HG02852 (cell line): ENCODE data around the gene SULF2.
"Not testable (repeated sequence)": the region's sequence is repeated elsewhere in the genome, so short reads cannot be mapped to it uniquely, and the experiment has no call there.

Experiments
- ATAC-seq: cut with Tn5 transposase; IDR thresholded peaks from one replicate; pipeline ENCODE4 v1.9.1; 2021; ENCODE audit warnings: mild to moderate bottlenecking, moderate library complexity; ENCODE audit not compliant: unreplicated experiment

The SULF2 gene

DNA sequence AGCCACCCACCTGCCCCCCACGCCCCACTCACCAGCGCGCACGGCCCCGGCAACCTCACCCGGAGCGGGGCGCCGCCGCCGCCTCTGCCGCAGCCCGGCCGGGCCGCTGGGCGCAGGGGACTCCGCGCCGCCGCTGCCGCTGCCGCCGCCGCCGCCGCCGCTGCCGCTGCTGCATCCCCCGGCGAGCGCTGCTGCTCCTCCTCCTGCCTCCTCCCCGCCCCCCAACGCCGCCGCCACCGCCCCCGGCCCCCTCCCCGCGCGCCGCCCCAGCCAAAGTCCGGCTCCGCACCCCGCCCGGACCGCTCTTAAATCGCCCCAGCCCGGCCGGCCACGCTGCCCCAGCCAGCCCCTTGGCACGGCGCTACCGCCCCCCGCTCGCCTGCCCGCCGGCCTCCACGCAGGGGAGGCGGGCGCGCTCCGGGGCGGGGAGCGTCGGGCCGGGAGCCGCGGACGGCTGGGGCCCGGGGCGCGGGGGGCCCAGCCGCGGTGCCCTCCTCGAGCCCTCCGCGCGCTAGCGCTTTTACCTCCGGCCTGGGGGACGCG lies at the start of gene SULF2:
Gene SULF2, minus strand, starts transcription at position 171 of the 543 bp plus-strand sequence. CDS start 28,118 bp downstream, outside the sequence.
- no peak for ATAC-seq

DNA sequence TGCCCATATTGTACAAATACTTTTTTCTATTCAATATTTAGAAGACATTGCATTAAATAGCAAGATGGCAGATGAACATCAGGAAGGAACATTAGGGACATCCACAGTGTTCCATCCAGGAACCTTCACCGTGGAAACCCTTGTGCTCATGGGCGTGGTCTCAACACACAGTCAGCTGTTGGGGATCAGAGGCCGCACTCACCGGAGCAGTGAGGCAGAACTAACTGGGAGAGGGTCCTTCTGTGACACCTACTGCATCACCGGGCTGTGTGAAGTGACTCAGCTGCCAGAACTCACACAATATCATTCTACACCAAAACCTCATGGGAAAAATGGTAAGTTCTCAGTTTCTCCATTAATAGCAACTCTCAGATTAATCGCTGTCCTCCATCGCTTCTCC lies 46.4 kb upstream of the SULF2 start:
- ATAC-seq, result not testable (repeated sequence)

DNA sequence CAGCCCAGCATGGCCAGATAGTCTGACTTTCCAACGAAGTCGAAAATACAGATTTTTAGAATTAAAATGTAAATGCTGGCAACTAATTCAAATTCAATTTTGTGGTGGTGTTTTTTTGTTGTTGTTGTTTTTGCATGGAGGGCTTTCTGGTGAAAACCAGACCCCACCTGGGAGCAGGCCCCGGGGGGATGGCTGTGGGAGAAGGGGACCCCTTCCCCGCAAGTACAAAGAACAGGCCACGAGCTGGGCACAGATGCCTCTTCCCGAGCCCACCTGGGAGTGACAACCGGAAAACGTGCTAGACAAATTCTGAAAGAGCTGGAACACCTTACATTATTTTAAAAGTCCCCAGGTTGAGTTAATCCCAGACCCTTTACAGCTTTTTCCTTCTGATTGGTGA lies 41.4 kb upstream of the SULF2 start:
- not testable (repeated sequence) for ATAC-seq

DNA sequence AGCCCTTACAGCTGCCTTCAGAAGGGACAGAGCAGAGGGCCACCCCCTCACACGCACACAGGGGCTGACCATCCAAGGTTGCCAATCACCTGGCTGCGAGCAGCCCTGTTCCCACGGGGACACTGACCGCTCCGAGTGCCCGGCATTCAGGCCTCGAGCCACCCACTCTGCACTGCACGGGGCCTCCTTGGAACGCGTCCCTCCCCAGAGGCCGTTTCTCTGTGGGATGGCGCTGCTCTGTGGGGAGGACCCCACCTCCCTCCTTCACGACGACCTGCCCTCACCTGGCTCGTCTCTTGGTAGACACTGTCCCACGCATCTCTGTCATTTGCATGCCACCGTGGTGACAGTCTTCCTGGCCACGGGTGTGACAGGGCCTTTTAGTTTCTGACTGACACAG lies 40.7 kb upstream of the SULF2 start:
- ATAC-seq, result not testable (repeated sequence)

DNA sequence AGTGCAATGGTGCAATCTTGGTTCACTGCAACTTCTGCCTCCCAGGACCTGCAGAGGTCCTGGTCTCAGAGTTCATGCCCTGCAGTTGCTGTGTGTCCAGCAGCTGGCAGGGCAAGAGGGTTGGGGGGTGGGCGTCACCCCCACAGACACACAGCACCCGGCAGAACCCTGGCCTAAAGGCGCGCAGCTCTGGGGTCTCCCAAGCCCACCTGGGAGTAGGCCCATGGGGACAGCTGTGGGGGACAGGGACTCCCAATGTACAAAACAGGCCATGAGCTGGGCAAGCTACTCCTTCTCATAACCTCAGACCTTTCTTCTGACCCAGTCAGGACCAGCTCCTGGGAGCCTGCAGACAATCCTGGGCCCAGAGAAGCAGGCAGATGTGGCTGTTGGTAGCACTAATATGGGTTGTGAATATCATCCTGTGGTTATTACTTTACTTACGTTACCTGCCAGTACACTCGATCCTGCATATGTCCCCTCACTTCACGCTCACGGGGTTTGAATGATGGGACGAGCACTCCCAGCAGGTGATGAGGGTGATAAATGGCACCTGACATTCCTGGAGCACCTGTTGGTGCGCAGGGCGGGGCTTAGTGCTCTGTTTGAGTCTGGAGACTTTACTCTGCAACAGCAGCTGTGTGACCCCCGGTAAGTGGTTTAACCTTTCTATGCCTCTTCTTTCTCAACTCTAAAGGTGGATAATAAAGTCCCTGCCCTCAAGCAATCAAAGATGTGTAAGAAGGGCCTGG lies 39.9 kb upstream of the SULF2 start:
- no peak for ATAC-seq

DNA sequence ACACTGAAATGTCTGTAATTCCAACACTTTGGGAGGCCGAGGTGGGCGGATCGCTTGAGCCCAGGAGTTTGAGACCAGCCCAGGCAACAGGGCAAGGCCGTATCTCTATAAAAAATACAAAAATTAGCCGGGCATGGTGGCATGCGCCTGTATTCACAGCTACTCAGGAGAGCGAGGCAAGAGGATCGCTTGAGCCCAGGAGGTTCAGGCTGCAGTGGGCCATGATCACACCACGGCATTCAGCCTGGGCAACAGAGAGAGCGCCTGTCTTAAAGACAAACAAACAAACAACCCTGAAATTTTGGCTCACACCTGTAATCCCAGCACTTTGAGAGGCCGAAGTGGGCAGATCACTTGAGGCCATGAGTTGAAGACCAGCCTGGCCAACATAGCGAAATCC lies 38.7 kb upstream of the SULF2 start:
- ATAC-seq, result not testable (repeated sequence)

DNA sequence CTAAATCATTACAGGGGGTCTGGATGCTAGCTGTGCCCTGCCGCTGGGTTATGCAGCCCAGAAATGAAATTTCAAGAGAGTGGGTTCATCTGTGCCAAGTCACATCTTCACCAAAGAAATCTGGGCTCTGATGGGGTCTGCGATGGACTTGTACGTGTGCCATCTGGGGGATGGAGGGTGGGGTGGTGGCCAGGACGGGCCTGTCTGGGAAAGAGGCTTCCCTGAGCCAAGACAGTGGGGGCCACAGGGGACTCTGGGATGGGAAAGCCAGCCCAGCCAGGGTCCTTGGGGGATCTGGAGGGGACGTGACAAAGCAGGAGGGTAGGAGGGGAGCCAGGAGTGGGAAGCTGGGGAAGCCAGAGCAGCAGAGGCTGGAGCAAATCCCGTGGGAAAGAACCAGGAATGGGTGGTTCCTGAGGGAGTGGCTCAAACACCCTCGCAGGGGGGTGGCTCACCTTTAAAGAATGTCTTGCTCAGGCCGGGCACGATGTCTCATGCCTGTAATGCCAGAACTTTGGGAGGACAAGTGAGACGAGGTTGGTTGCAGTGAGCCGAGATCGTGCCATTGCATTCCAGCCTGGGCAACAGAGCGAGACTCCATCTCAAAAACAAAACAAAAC lies 36.3 kb upstream of the SULF2 start:
- no peak for ATAC-seq

DNA sequence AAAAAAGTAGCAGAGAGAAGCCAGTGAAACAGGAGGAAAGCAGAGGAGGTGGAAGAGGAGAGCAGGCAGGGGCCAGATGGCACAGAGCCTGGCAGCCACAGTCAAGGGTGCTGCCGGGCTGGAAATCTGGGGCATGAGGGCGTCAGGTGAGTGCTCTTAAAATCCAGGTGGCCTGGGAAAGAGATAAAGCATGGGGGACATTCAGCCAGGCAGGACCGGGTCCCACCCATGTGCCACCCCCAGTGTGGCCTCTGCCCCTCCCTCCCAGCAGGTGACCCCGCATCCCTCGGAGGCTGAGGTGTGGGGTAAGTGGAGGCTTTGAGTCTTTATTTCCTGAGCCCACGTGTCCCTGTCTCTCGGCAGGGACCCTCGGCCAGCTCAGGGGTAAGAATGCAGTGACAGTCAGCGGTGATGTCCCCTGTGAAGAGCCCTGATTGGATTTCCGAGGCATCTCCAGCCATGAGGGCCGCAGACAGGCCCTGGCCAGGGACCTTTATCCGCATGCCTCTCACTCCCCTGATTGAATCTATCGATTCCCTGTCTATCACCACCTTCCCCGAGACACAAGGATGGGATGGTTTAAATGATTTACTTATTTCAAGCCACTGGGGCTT lies 33.8 kb upstream of the SULF2 start:
- ATAC-seq, result no peak

DNA sequence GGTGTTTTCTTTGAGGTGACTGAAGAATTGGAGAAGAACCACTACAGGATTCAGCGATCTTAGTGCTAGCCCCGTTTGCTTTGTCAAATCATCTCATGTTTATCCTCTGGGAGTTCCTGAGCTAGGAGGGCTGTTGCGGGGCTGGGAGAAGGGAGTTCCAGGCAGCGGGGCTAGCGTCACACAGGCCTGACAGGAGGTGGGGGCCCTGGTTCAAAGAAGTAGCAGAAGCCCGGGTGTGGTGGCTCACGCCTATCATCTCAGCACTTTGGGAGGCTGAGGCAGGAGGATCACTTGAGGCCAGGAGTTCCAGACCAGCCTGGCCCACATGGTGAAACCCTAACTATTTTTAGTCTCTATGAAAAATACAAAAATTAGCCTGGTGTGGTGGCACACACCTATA lies 33.2 kb upstream of the SULF2 start:
- ATAC-seq, result no peak

DNA sequence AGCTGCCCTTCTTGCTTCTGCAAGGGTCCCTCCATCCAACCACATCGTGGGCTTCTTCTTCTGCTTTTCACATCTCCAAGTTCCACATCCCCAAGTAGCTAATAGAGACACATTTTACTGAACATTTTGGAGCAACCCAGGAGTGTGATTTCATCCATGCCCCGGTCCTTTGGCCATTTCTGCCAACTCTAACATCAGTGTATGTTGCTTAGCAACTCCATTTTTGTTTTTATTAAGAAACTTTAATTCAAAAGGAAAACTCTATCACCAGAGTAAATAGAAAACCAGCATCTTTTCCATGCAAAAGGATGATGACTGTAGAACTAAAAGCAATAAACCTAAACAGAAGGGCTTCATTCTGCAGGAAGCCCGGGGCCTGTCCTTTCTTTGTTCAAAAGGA lies 32.7 kb upstream of the SULF2 start:
- ATAC-seq, result no peak

DNA sequence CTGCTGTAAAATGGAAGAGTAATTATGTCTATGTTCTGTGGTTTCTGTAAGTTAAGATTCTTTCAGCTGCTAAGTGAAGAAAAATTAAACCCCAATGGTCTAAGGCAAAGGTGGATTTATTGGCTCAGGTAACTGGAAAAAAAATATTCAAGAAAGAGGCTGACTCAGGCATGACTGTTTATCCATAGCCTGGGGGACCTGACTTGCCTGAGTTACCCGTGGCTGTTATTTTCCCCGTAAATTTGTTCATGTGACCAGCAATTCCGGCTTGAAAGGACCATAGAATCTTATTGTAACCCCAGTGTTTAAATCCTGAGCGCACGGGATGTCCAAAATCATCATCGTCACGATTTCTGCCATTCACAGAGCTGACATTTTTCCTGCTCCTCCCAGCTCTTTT lies 32.3 kb upstream of the SULF2 start:
- no peak for ATAC-seq

DNA sequence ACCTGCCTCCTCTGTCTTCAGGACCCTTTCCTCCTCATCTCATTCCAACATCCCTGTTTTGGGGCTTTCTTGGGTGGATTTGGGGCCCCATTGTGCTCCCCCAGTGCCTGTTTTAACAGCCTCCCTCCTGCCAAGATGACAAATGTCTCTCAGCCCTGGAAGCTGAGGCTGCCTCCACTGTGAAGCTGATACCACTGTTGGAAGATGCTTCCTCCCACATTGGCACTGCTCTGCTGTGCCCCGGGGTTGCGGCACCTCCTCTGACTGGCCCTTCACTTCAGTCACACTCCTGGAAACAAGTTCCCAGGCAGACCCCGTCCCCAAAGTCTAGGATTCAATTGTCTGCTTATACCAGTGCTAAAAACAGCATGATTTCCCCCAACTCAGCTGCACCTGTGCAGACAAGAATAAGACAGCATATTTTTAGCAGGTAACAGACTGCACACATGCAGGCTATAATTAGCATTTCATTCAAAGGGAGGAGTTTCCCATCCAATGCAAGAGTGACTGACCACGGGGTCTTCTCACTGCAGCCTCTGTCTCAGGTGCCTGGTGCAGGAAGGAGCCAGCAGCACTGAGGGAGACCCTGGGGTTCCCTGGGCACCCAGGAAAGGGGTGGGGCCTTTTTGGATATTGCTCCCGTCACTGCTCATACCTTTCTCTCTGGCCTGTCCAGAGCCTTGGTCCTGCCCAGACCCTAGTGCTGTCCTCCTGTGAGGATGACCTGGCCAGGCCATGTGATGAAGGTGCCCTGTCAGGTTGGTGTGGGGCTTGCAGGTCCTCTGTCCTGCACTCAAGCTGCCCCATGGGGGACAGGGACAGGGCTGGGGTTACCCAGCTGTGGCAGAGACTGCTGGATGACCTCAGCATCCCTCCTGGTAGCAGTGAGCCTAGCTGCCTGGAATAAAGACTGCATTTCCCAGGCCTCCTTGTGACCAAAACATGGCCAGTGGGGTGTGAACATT lies 31.5 kb upstream of the SULF2 start:
- no peak for ATAC-seq

DNA sequence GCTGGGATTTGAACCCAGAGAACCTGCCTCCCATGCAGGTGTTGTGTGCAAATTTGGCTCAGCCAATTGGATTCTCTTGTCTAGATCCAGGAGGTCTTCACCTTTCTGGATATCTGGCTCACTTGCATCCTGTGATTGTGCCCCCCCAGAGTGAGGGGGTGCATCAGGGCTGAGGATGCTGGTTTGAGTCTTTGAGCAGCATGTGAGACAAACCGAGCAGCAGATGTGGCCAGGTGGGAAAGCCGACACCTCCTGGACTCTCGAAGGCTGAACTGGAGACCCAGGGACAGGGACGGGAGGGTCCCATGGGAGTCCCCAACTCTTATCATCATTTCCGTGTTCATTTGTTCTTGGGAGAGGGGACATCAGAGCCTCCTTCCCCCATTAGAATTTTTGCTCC lies 30.6 kb upstream of the SULF2 start:
- no peak for ATAC-seq

DNA sequence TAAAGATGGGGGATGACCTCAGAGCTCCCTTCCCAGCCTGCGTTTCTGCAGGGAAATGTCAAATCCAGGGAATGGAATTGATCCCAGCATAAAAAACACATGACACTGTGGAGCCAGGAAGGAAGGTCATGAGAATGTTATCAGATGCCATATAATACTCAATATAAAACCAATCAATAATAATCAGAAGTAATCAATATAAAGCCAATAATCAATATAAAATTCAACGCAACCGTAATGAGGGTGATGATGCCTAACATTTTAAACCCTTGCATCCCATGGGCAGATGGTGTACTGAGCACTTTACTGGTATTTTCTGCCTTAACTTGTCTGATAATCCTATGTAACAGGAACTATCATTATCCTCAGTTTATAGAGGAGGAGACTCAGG lies 30.1 kb upstream of the SULF2 start:
- no peak for ATAC-seq

DNA sequence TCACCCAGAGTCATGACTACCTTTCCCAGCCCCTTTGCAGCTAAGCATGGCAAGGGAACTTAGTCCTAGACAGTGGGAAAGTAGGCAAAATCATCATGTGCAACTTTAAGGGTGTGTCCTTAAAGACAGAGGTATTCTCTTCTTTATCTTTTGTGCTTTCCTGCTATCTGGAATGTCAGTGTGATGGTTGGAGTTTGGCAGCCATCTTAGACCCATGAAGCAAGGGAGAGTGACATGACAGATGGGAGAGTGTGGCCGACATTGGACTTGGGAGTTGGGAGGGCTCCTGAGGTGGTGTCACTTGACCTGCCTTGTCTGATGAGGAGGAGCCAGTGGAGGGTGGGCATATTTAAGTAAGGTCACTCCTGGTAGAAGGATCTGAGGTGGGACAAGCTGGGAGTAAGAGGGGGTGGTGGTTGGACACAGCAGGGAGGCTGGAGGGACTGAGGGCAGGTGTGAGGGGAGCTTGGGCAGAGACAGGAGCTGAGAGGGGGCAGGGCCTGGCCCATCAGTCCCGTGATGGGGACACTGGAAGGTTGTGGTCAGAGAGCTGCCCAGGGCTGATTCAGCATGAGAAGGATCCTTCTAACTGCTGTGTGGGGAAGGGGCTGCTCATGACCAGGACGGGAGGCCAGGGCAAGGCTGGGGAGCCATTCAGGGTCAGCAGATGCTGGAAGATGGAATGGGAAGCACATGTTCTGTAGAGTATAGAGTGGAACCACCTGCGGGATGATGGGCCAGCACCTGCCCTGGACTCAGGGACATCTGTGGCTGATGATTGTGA lies 29.5 kb upstream of the SULF2 start:
- ATAC-seq, result no peak

DNA sequence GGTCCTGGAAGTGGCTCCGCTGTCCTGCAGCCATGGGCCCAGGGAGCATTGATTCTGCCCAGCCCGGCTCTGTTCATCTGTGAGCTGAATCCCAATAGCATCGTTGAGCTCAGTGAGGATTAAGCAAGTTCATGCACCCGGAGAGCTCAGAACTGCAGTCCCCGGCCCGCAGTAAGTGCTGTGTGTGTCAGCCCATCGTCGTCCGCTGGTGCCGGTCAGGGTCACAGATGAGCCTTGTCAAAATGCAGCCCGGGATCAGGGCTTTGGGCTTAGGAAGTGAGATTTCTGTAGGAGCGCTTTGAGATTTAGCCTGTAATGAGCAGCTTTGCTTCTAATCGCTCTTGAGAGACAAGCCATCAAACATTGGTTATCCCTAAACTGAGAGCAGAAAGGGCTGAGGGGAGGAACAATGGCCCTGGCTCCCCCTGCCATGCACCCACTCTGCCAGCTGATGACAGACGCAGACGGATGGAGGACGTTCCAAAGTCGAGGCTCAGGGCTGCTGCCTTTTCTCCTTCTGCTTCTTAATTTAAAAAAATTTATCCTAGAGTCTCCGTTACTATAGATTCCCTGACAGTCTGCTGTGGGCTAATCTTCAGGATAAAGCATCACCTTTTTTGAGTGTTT lies 25.6 kb upstream of the SULF2 start:
- no peak for ATAC-seq

DNA sequence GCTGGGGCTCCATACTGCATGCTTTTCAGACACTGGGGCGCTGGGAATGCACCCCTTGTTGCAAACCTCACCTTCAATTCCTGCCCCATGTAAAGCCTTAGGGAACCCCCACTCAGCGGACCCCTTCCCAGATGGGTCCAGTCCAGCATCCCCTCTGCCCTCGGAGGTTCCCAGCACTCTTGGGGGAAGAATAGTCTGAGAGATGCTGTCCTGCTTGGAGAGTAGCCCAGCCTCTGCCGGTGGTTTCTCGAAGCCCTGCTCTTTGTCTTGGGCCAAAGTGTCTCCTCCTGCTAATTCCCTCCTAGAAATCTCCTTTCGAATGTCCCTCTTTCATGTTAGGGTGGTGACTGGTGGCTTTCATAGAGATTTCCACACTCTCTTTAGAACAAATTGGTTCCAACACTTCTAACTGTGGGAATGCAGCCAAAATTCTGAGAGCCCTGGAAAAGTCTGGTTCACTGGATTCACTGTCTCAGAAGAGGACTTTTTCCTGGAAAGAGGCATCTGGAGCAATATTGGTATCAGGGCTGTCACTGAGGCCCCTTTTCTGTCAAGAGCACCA lies 24.9 kb upstream of the SULF2 start:
- ATAC-seq, result no peak

DNA sequence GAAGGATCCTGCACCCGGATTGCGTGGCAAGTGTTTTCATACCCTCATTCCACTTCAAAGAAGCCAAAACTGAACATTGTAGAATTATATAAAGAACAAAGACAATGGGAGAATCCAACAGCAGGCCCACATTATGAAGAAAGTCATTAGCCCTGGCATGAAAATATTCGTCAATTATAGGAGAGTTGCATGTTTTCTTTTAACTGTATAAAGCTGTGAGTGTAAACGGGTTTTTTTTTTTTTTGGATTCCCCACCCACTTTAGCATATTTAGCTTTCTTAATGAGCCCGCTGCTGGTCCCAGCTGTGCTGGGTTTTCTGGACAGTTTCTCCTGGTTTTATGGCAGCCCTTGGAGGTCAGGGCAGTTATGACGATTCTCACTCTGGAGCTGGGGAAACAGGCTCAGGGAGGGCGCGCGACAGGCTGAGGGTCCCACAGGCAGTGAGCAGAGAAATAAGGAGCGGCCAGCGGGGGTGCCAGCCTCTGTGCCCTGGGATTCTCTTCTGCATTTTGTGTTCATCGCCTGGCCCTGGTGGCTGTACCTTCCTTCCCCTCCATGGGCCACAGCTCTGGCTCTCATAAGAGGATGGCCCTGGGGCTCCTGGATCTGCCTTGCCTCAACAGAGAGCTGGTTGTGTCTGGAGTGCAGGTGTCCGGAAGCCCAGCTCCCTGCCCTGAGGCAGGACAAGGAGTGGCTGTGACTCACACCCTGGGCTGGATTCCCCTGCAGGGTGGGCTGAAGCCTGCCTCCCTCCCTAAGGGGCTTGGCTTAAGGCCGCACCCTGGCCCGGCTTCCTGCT lies 24.1 kb upstream of the SULF2 start:
- no peak for ATAC-seq
